ENCODE results near the gene PRRC2C. TPM values are rescaled to one million over a fixed set of nuclear protein-coding genes. Genes with fewer than 3 reads are reported as not detected.
A peak's percentile ranks its signal among the peaks of the same experiment; 100 is the strongest.

Gene PRRC2C
- polyA plus RNA-seq, 2 of the 4 experiments (the other 2 are of a cell fraction): 50.3 to 96.3 TPM

DNA sequence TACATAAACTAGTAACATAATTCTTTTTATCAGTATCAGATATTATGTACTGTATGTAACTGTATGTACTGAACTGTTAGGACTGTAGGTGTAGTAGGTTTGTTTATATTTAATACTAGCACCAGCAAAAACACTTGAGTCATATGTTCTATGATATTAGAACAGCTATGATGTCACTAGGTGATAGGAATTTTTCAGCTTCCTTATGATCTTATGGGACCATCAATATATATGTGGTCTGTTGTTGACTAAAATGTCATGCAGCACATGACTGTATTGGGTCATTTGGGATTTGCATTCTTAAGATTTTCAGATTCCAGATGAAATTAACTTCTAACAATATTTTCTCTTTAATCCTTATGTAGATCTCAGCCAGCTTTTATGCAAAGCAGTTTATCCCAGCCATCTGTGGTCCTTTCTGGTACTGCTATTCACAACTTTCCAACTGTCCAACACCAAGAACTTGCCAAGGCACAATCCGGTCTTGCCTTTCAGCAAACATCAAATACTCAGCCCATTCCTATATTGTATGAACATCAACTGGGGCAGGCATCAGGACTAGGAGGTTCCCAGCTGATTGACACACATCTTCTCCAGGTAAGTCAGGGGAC is 98.4 kb downstream of the PRRC2C start:
- ChIA-PET CTCF (interaction anchor here (1.0 to 1.7 kb wide), 2 partner anchors 61 to 71 kb away, joined by 4 to 6 read pairs; no protein-coding TSS in a partner anchor), POLR2A (no interaction called here)
- FAIRE-seq: no peak

DNA sequence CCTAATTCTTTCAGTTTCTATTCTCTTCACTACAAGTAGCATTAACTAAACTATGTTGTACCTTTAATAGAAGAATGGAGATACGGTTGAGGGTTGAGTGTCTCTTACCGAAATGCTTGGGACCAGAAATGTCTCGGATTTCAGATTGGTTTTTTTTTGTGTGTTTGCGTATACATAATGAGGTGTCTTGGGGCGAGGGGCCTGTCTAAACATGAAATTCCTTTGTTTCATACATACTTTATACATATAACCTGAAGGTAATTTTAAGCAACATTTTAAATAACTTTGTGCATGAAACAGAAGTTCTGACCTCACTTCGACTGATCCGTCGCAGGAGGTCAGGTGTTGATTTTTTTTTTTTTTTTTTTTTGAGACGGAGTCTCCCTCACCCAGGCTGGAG is 100.4 kb downstream of the PRRC2C start:
- Histone ChIP-seq H3K4me2 (no peak overlapping the region), H3K4me3 (no peak overlapping the region), H3K4me1 (no peaks in the 10 kb centered on the region), H3K9me3 (no peaks in the 10 kb centered on the region), H3K27ac (no peak overlapping the region)
- ChIA-PET CTCF (interaction anchor here (1.2 kb wide), 1 partner anchor 19 kb away, joined by 3 read pairs; no protein-coding TSS in a partner anchor), POLR2A (no interaction called here)
- WGBS (ENCODE audit: missing lambda C conversion rate): 93% methylated on average over 9 of the region's 9 CpGs
- ATAC-seq (no peak), DNase-seq (ENCODE audit: low read depth in 1 of 2, low spot score in 1 of 2) (no peak), FAIRE-seq (no peak)
- TF ChIP-seq BHLHE40 (IDR thresholded peaks at IDR 0.05; ENCODE audit: low read depth, low read length) (no peak), RARB (CRISPR knock-in tag; IDR thresholded peaks at IDR 0.05) (no peak), SREBF2 (IDR thresholded peaks at IDR 0.05) (no peak), ESRRA (IDR thresholded peaks at IDR 0.05; ENCODE audit: borderline replicate concordance, low read length) (no peak), CBX2 (IDR thresholded peaks at IDR 0.05; ENCODE audit: borderline replicate concordance, low read depth) (no peak), ZFP36 (IDR thresholded peaks at IDR 0.05; ENCODE audit: borderline replicate concordance, partially characterized antibody) (no peak), SMC3 (IDR thresholded peaks at IDR 0.05) (no peak), NR3C1 (IDR thresholded peaks at IDR 0.05) (no peak), JUN (IDR thresholded peaks at IDR 0.05) (no peak), HEYL (CRISPR knock-in tag; IDR thresholded peaks at IDR 0.05) (no peak), PHF8 (IDR thresholded peaks at IDR 0.05; ENCODE audit: borderline replicate concordance, low read depth) (no peak), EHF (CRISPR knock-in tag; IDR thresholded peaks at IDR 0.05) (no peak), CHD2 (IDR thresholded peaks at IDR 0.05; ENCODE audit: low read length, partially characterized antibody) (no peak), NPAS2 (CRISPR knock-in tag; IDR thresholded peaks at IDR 0.05; ENCODE audit: borderline replicate concordance) (no peak), KDM5A (IDR thresholded peaks at IDR 0.05) (no peak)
- TF ChIP-seq, protein P1, sequence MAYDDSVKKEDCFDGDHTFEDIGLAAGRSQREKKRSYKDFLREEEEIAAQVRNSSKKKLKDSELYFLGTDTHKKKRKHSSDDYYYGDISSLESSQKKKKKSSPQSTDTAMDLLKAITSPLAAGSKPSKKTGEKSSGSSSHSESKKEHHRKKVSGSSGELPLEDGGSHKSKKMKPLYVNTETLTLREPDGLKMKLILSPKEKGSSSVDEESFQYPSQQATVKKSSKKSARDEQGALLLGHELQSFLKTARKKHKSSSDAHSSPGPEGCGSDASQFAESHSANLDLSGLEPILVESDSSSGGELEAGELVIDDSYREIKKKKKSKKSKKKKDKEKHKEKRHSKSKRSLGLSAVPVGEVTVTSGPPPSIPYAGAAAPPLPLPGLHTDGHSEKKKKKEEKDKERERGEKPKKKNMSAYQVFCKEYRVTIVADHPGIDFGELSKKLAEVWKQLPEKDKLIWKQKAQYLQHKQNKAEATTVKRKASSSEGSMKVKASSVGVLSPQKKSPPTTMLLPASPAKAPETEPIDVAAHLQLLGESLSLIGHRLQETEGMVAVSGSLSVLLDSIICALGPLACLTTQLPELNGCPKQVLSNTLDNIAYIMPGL (CRISPR knock-in tag; IDR thresholded peaks at IDR 0.05; ENCODE audit: borderline replicate concordance): no peak
- TF ChIP-seq, protein P2, sequence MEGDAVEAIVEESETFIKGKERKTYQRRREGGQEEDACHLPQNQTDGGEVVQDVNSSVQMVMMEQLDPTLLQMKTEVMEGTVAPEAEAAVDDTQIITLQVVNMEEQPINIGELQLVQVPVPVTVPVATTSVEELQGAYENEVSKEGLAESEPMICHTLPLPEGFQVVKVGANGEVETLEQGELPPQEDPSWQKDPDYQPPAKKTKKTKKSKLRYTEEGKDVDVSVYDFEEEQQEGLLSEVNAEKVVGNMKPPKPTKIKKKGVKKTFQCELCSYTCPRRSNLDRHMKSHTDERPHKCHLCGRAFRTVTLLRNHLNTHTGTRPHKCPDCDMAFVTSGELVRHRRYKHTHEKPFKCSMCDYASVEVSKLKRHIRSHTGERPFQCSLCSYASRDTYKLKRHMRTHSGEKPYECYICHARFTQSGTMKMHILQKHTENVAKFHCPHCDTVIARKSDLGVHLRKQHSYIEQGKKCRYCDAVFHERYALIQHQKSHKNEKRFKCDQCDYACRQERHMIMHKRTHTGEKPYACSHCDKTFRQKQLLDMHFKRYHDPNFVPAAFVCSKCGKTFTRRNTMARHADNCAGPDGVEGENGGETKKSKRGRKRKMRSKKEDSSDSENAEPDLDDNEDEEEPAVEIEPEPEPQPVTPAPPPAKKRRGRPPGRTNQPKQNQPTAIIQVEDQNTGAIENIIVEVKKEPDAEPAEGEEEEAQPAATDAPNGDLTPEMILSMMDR (IDR thresholded peaks at IDR 0.05): no peak

More for the DNA sequence above, 98.4 kb downstream of the PRRC2C start:
- no peaks in the 10 kb centered on the region for H3K4me1 ChIP-seq
- no peak overlapping the region for H3K4me2 ChIP-seq
- DNase-seq (ENCODE audit: low read depth in 1 of 2, low spot score in 1 of 2) (no peak), ATAC-seq (peak; percentile 47 to 73; a peak in 5 of 6 replicates)
- no peak overlapping the region for H3K27ac ChIP-seq
- TF ChIP-seq NPAS2 (CRISPR knock-in tag; IDR thresholded peaks at IDR 0.05; ENCODE audit: borderline replicate concordance): no peak
- TF ChIP-seq RAD21 (conservative IDR thresholded peaks at IDR 0.05 in 1 of 2, IDR thresholded peaks at IDR 0.05 in 1 of 2): no peak
- TF ChIP-seq, protein P3, sequence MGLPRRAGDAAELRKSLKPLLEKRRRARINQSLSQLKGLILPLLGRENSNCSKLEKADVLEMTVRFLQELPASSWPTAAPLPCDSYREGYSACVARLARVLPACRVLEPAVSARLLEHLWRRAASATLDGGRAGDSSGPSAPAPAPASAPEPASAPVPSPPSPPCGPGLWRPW (IDR thresholded peaks at IDR 0.05): no peak
- TF ChIP-seq HDAC2 (IDR thresholded peaks at IDR 0.05): no peak
- TF ChIP-seq KDM5A (IDR thresholded peaks at IDR 0.05): no peak
- no peak for TF ChIP-seq MAZ (IDR thresholded peaks at IDR 0.05; ENCODE audit: borderline replicate concordance, low read depth, low read length)
- no peak for TF ChIP-seq KDM1A (IDR thresholded peaks at IDR 0.05; ENCODE audit: low read depth)
- TF ChIP-seq HOXB13 (CRISPR knock-in tag; IDR thresholded peaks at IDR 0.05; ENCODE audit: low read depth): no peak
- no peak for TF ChIP-seq CBX2 (IDR thresholded peaks at IDR 0.05; ENCODE audit: borderline replicate concordance, low read depth)
- TF ChIP-seq, protein P2 (IDR thresholded peaks at IDR 0.05): no peak
- no peak for TF ChIP-seq SREBF2 (IDR thresholded peaks at IDR 0.05)
- TF ChIP-seq, protein P4, sequence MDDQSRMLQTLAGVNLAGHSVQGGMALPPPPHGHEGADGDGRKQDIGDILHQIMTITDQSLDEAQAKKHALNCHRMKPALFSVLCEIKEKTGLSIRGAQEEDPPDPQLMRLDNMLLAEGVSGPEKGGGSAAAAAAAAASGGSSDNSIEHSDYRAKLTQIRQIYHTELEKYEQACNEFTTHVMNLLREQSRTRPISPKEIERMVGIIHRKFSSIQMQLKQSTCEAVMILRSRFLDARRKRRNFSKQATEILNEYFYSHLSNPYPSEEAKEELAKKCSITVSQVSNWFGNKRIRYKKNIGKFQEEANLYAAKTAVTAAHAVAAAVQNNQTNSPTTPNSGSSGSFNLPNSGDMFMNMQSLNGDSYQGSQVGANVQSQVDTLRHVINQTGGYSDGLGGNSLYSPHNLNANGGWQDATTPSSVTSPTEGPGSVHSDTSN (IDR thresholded peaks at IDR 0.05): no peak
- no peak for TF ChIP-seq FOXS1 (CRISPR knock-in tag; IDR thresholded peaks at IDR 0.05)
- no peak for TF ChIP-seq JUNB (IDR thresholded peaks at IDR 0.05)
- TF ChIP-seq, protein P5, sequence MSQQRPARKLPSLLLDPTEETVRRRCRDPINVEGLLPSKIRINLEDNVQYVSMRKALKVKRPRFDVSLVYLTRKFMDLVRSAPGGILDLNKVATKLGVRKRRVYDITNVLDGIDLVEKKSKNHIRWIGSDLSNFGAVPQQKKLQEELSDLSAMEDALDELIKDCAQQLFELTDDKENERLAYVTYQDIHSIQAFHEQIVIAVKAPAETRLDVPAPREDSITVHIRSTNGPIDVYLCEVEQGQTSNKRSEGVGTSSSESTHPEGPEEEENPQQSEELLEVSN (IDR thresholded peaks at IDR 0.05; ENCODE audit: borderline replicate concordance, low read depth): no peak
- no peak for TF ChIP-seq FOSB (CRISPR knock-in tag; IDR thresholded peaks at IDR 0.05)
- no peak for TF ChIP-seq SMC3 (IDR thresholded peaks at IDR 0.05)
- no peak for TF ChIP-seq BHLHE40 (IDR thresholded peaks at IDR 0.05; ENCODE audit: low read depth, low read length)
- TF ChIP-seq TP53 (CRISPR knock-in tag; IDR thresholded peaks at IDR 0.05): no peak
- WGBS (ENCODE audit: missing lambda C conversion rate): 97% methylated on average over 1 of the region's 1 CpG
- H3K4me3 ChIP-seq: no peak overlapping the region
- no peaks in the 10 kb centered on the region for H3K9me3 ChIP-seq

Measured in A549 (cell line).